Suprapubic skin (tissue), 3 donors: Measurements from ENCODE around the gene HIGD1C.

ENCODE experiments used
- CTCF ChIP-seq, 2 donors: fragments of 200-600 bp in 1 of 2; fragments of 450-650 bp in 1 of 2; sonication (generic) in 1 of 2; IDR thresholded peaks; one replicate each; pipeline ENCODE4 v1.5.1; 2016 to 2019; ENCODE audit warnings: antibody characterized with exemption in 2 of 2, mild to moderate bottlenecking in 1 of 2, moderate library complexity in 1 of 2
- POLR2A ChIP-seq, 2 donors: fragments of 450-650 bp; IDR thresholded peaks; one replicate each; pipeline ENCODE4 v1.6.1; 2017; ENCODE audit warnings: antibody characterized with exemption in 2 of 2, mild to moderate bottlenecking in 2 of 2, moderate library complexity in 2 of 2

DNA sequence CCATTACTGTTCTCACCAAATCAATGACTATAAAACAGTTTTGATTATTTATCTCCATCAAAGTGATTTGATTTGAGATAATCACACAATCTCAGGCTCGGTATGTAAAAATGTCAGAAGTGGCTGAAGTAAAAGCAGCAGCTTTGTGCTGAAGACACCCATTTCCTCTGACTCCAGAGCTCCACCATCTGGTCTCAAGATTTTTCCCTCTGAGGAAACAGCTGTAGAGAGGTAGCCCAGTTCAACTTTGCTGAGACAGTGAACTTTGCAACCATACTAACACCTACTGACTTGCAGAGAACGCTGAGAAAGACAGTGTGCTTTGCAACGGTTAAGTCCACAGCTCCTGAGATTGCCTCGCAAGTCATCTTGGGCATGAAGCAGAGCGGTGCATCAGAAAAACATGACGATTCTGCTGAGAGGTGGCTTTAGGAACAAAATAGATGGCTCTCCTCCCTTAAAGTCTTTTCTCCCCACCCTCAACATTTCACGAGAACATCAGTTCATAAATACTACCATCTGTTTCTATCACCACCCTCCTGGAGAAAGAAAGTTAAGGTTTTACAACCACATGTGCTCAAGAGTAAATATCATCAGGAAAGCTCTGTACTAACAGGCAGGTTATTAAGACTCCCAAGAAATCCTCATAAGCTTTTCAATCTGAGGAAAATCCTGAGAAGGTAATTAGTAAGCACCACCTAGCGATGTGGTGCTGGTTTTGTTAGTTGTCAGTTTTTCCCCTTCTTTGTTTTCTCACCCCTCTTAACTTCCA lies 34.8 kb downstream of the HIGD1C start:
- TF ChIP-seq CTCF (IDR thresholded peaks at IDR 0.05) (peak in 1 of 2 donors; percentile 48), POLR2A (IDR thresholded peaks at IDR 0.05) (no peak)
